OCI-LY7 (cell line): ENCODE data around the gene RBM33. TPM values are rescaled to one million over a fixed set of nuclear protein-coding genes. Genes with fewer than 3 reads are reported as not detected.

Source experiments
- BruUV-seq: library from RNA; stranded (reverse); fragments of 400-500 nt; replicated peaks from 2 replicates; lab custom pipeline; 2021; lab: Mats Ljungman, UMichigan
- CTCF ChIA-PET: fragments of 300-600 bp; sonication (Branson Sonifier 250); formaldehyde crosslinking; loops from one replicate; lab custom pipeline; 2022; ENCODE audit warnings: antibody characterized with exemption; ENCODE audit not compliant: unreplicated experiment; lab: Charles Lee
- POLR2A ChIA-PET: fragments of 300-600 bp; sonication (Branson Sonifier 250); formaldehyde crosslinking; loops from one replicate; lab custom pipeline; 2022; ENCODE audit warnings: antibody characterized with exemption; lab: Charles Lee
- DNase-seq: peaks from one replicate; pipeline ENCODE4 v3.0.0-alpha.2; 2015; ENCODE audit warnings: low spot score
- H2AFZ ChIP-seq: fragments of 200-600 bp; sonication (generic), shearing (Covaris generic); 2 replicates; pipeline ENCODE4 v1.6.1; 2014; ENCODE audit warnings: mild to moderate bottlenecking, antibody characterized with exemption, low read length, moderate library complexity
- H3K27ac ChIP-seq: fragments of 200-600 bp; sonication (generic); 2 replicates; pipeline ENCODE4 v1.5.1; 2014; ENCODE audit warnings: mixed run types, low read depth, mild to moderate bottlenecking, moderate library complexity, low read length, inconsistent platforms; ENCODE audit not compliant: poor library complexity, severe bottlenecking
- H3K36me3 ChIP-seq: fragments of 200-600 bp; sonication (generic); 2 replicates; pipeline ENCODE4 v1.6.1; 2014; ENCODE audit warnings: mild to moderate bottlenecking, antibody characterized with exemption, low read length, moderate library complexity, mixed read lengths; ENCODE audit not compliant: insufficient read depth
- H3K4me1 ChIP-seq: fragments of 200-600 bp; sonication (generic); 2 replicates; pipeline ENCODE4 v1.5.1; 2014; ENCODE audit warnings: mild to moderate bottlenecking, low read length; ENCODE audit not compliant: insufficient read depth, poor library complexity, severe bottlenecking
- H3K4me2 ChIP-seq: fragments of 200-600 bp; sonication (generic); 2 replicates; pipeline ENCODE4 v1.6.1; 2014; ENCODE audit warnings: mild to moderate bottlenecking, low read length
- H3K4me3 ChIP-seq: fragments of 200-600 bp; sonication (generic); 2 replicates; pipeline ENCODE4 v1.5.1; 2014; ENCODE audit warnings: mild to moderate bottlenecking, low read depth, low read length; ENCODE audit not compliant: poor library complexity, severe bottlenecking
- H3K79me2 ChIP-seq: fragments of 200-600 bp; sonication (generic); 2 replicates; pipeline ENCODE4 v1.6.1; 2016; ENCODE audit warnings: low read depth, mild to moderate bottlenecking, low read length, moderate library complexity, mixed read lengths; ENCODE audit not compliant: insufficient read depth
- H3K9me2 ChIP-seq: fragments of 200-600 bp; sonication (generic); 2 replicates; pipeline ENCODE4 v1.6.1; 2016; ENCODE audit warnings: mild to moderate bottlenecking, low read length, mixed read lengths; ENCODE audit not compliant: insufficient read depth
- H3K9me3 ChIP-seq: fragments of 200-600 bp; sonication (generic); 2 replicates; pipeline ENCODE4 v1.6.1; 2014; ENCODE audit warnings: mild to moderate bottlenecking, mixed run types, low read length, mixed read lengths
- H4K20me1 ChIP-seq: fragments of 200-600 bp; sonication (generic); 2 replicates; pipeline ENCODE4 v1.6.1; 2014; ENCODE audit warnings: mild to moderate bottlenecking, antibody characterized with exemption, low read length, moderate library complexity, mixed read lengths; ENCODE audit not compliant: insufficient read depth
- EZH2phosphoT487 ChIP-seq: fragments of 200-600 bp; sonication (generic); IDR thresholded peaks from 2 replicates; pipeline ENCODE4 v1.6.1; 2018; ENCODE audit warnings: low read depth, borderline replicate concordance, mild to moderate bottlenecking, mixed run types, antibody characterized with exemption, low read length, moderate library complexity, mixed read lengths
- intact Hi-C: fragments of 100-400 bp; cut with micrococcal nuclease; formaldehyde crosslinking; loops from one replicate; pipeline ENCODE4 v1.10.0; 2022; ENCODE audit not compliant: unreplicated experiment
- total RNA-seq, 2 experiments: library from RNA; depleted of rRNA in 1 of 2; stranded (reverse); fragments of >200 nt in 1 of 2; shearing (Covaris generic) in 1 of 2; gene quantifications; 2 replicates each; pipeline ENCODE4 v1.2.3, GENCODE V29; 2014 to 2022
- TF ChIP-seq, protein P1 (sequence below): fragments of 200-600 bp; sonication (generic); conservative IDR thresholded peaks from 2 replicates; pipeline ENCODE4 v1.5.1; 2014; ENCODE audit warnings: mild to moderate bottlenecking, antibody characterized with exemption, low read length, moderate library complexity, mixed read lengths

The RBM33 gene
- total RNA-seq, 2 experiments from 2014 or later, result 67.6 to 127 TPM

- no peaks in the 10 kb centered on the region for H3K9me3 ChIP-seq
- no peak overlapping the region for H3K4me2 ChIP-seq
- BruUV-seq, result no TSS peak
- no peaks in the 10 kb centered on the region for H3K4me1 ChIP-seq
- no peak overlapping the region for H2AFZ ChIP-seq
- ChIA-PET POLR2A (no interaction called here), CTCF (no interaction called here)
- no peak overlapping the region for H3K27ac ChIP-seq
- H3K9me2 ChIP-seq, result no peaks in the 10 kb centered on the region
- DNase-seq, result no peak
- no peaks in the 10 kb centered on the region for H3K36me3 ChIP-seq
- no peaks in the 10 kb centered on the region for H4K20me1 ChIP-seq
- TF ChIP-seq, protein P1, sequence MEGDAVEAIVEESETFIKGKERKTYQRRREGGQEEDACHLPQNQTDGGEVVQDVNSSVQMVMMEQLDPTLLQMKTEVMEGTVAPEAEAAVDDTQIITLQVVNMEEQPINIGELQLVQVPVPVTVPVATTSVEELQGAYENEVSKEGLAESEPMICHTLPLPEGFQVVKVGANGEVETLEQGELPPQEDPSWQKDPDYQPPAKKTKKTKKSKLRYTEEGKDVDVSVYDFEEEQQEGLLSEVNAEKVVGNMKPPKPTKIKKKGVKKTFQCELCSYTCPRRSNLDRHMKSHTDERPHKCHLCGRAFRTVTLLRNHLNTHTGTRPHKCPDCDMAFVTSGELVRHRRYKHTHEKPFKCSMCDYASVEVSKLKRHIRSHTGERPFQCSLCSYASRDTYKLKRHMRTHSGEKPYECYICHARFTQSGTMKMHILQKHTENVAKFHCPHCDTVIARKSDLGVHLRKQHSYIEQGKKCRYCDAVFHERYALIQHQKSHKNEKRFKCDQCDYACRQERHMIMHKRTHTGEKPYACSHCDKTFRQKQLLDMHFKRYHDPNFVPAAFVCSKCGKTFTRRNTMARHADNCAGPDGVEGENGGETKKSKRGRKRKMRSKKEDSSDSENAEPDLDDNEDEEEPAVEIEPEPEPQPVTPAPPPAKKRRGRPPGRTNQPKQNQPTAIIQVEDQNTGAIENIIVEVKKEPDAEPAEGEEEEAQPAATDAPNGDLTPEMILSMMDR, result no peak
- TF ChIP-seq EZH2phosphoT487, result no peak
- intact Hi-C loops, result loop anchor here (10.0 kb wide), 1 partner anchor 1034 kb away; no protein-coding TSS in a partner anchor
- H3K79me2 ChIP-seq, result no peaks in the 10 kb centered on the region
- no peak overlapping the region for H3K4me3 ChIP-seq
These were observed 146.8 kb downstream of the RBM33 start for GRCh38 chr7:155791214-155791737.

GRCh38 chr7:155791836-155792235 lies 147.4 kb downstream of the RBM33 start:
- H3K9me3 ChIP-seq, result no peaks in the 10 kb centered on the region
- no peaks in the 10 kb centered on the region for H3K4me1 ChIP-seq
- no peaks in the 10 kb centered on the region for H3K36me3 ChIP-seq
- H3K79me2 ChIP-seq, result no peaks in the 10 kb centered on the region
- intact Hi-C loops, result loop anchor here (10.0 kb wide), 1 partner anchor 1033 kb away; no protein-coding TSS in a partner anchor
- no peak for DNase-seq
- no peak overlapping the region for H3K4me2 ChIP-seq
- H3K27ac ChIP-seq, result no peak overlapping the region
- no peak overlapping the region for H3K4me3 ChIP-seq
- CTCF ChIA-PET, result no interaction called here
- no peaks in the 10 kb centered on the region for H3K9me2 ChIP-seq
- H2AFZ ChIP-seq, result no peak overlapping the region
- POLR2A ChIA-PET, result no interaction called here
- H4K20me1 ChIP-seq, result no peaks in the 10 kb centered on the region
- TF ChIP-seq, protein P1, result no peak
- TF ChIP-seq EZH2phosphoT487, result no peak
- BruUV-seq, result no TSS peak

- H3K79me2 ChIP-seq, result no peaks in the 10 kb centered on the region
- no TSS peak for BruUV-seq
- no peaks in the 10 kb centered on the region for H3K9me3 ChIP-seq
- DNase-seq, result no peak
- H4K20me1 ChIP-seq, result no peaks in the 10 kb centered on the region
- no peaks in the 10 kb centered on the region for H3K9me2 ChIP-seq
- H3K27ac ChIP-seq, result no peak overlapping the region
- POLR2A ChIA-PET, result no interaction called here
- no peaks in the 10 kb centered on the region for H3K4me1 ChIP-seq
- H3K4me3 ChIP-seq, result no peak overlapping the region
- H3K36me3 ChIP-seq, result no peaks in the 10 kb centered on the region
- no peak for TF ChIP-seq EZH2phosphoT487
- TF ChIP-seq, protein P1, result no peak
- H3K4me2 ChIP-seq, result no peak overlapping the region
- no peak overlapping the region for H2AFZ ChIP-seq
- intact Hi-C loops, result loop anchor here (10.0 kb wide), 1 partner anchor 1032 kb away; no protein-coding TSS in a partner anchor
- CTCF ChIA-PET, result no interaction called here
These were observed 148.0 kb downstream of the RBM33 start for GRCh38 chr7:155792315-155792960.
